Measurements from ENCODE around the gene ITGAL.

ITGAL gene

GRCh38 chr16:30569746-30570635, 97.4 kb downstream of the ITGAL start:
- DNase-seq: no peak

- DNase-seq: peak; percentile 46
Observed at GRCh38 chr16:30570636-30571444, 98.3 kb downstream of the ITGAL start.

GRCh38 chr16:30571445-30572322, 99.1 kb downstream of the ITGAL start, which contains the start of gene ZNF688:
Gene ZNF688, minus strand, starts transcription at chr16:30571714. Its CDS starts 85 bp downstream, at chr16:30571629.
- DNase-seq: peak; percentile 96

Data from NCI-H345 (cell line).